HG03095 (cell line): ENCODE data around the gene C1QL2.

Experiments
- ATAC-seq: cut with Tn5 transposase; IDR thresholded peaks from one replicate; pipeline ENCODE4 v1.9.1; 2021; ENCODE audit warnings: moderate library complexity; ENCODE audit not compliant: unreplicated experiment

Gene C1QL2

DNA sequence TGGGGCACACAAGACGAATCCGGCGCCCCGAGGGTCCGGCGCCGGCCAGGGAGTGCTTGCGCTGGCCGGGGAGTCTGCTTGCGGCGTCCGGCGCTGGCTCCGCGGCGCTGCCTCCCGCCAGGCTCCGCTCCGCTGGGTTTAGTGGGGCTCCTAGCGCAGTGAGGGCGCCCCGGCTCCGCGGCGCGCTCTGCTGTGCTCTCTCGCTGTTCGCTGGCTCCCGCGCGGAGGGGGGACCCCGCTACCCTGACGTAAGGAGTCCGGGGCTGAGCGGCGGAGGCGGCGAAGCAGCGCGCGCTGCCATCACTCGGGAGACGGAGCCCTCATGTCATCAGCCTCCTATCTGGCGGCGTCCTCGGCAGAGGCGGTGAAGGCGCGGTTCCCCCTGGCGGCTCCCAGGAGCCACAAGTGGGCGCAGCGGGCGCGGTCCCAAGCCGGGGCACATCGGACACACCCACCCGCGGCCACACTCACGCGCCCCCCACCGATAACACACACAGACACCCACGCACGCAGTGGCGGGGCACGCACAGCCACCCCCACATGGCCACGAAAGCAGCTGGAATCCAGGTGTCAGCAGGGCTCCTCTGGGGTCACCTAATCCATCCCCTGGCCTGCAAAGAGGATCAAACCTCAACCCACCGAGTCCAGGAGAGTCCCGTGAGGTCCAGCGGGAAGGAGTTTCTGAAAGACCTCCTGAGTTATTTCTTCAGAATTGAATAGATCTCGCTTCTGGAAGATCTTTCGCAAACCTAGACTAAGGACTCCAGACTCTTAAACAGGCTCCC is at the start of gene C1QL2:
Gene C1QL2 (minus strand): TSS at position 189 of the 785 bp plus-strand sequence. CDS start 482 bp downstream, outside the sequence.
- no peak for ATAC-seq

DNA sequence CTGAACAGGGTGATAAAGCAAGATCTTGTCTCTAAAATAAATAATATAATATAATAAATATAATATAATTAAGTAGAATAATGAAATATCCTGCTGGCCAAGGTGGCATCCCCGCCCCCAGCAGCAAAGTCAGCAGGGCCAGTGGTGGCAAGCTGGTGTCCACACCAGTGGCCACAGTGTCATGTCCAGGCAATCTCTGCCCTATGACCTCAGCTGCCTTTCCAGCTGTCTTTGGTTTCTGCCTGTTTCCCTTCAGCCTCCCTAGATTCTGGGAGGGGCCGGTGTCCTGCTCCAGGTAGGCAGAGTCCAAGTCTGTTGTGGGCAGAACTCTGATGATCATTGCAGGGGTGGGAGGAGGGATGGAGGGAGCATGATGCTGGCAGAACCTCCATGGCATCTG is 48.9 kb upstream of the C1QL2 start:
- ATAC-seq: no peak

DNA sequence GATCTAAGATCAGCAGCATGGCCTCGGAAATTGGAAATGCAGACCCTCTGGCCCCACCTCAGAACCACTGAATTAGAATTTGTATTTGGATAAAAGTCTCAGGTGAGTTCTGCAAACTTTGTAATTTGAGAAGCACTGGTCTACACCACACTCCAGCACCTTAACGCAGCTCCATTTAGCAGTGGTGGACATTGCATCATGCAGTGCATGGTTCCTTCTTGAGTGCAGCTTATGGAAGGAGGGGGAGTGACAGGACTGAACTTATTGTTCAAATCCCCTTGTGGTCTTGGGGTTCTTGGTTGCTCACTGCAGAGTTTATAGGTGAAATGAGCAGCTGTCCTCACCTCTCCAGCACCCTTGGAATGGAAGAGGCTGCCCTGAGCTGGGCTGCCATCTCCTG is 47.6 kb upstream of the C1QL2 start:
- ATAC-seq: no peak

DNA sequence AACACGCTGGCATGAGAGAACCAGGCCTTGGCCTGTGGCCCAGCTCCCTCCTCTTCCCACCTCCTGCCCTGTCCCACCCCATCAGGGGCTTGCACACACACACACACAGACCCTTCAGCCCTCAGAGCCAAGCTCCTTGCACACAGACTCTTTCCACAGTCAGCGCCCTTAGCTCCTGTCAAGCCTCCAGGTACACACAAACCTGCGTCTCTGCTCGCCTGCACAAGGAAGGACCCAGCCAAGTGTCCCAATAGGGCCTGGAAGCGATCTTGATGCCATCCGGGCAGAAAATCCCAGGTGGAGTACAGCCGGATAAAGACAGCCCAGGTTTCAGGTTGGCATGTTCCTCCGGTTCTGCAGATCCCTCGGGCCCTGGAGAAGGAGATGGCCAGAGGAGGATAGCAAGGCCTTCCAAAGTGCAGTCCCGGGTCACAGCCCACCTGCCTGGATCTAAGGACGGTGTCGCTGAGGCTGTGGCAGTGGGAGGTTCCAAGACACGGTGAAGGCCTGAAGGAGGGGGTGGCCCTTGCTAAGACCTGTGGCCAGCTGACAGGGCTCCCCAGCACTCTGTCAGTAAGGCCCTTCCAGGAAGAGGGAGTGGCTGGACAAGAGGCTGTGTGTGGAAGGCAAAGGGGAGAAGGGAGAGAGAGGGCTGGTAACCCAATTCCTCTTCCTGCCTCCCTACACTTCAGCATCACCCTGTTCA is 46.6 kb upstream of the C1QL2 start:
- no peak for ATAC-seq

DNA sequence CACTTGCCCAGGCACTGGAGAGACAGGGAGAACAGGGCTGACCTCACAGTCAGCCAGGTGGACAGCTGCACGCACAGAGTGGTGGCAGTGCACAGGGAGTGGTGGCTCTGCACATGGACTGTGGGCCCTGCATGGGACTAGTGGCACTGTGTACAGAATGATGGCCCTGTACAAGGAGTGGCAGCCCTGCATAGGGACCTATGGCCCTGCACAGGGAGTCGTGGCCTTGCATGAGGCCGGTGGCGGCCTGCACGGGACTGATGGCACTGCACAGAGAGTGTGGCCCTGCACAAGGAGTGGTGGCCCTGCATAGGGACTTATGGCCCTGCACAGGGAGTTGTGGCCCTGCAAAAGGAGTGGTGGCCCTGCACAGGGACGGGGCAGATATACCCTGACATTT is 46.0 kb upstream of the C1QL2 start:
- ATAC-seq: no peak

GRCh38 chr2:119202610-119203310 is 44.2 kb upstream of the C1QL2 start:
- ATAC-seq: no peak

DNA sequence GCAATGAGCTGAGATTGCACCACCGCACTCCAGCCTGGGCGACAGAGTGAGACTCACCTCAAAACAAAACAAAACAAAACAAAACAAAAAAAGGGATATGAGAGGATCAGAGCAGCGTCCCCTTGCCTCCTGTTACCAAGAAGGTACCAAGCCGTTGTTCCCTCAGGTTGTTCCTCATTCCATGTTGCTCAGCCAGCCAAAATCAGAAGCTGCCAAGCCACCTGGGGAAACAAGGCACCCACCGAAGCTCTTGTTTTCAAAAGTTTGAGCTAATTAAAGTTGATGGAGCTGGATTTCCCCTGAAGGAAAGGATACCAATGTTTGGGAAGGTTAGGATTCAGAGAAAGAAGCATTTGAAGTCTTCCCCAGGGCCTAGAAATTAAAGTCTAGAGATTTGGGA is 43.3 kb upstream of the C1QL2 start:
- no peak for ATAC-seq

DNA sequence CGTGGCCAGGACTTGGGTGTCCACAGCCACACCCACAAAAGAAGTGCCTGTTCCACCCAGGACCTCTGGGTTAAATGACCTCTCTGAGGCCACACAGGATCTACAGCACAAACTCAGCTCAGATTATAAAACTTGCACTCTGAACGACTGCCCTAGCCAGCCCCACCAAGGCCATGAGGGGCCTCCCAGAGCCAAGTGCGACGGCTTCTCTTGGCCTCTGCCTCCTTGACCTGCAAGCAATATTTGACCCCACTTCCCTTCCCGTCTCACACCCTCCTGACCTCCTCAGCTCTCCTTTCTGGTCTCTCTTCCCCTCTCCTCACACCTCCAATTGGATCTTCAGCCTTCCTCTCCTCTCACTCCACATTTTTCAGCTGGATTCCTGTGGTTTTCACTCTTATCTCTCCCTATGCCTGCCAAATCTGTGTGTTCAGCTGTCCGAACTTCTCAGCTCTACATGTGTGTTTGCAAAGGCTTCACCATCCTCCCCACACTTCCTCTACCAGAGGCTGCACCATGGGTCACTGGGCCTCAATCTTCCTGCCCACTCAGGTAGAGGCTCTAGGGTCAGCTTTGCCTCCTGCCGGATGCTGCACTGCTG is 39.8 kb upstream of the C1QL2 start:
- ATAC-seq: no peak

GRCh38 chr2:119197529-119198239 is 39.1 kb upstream of the C1QL2 start:
- no peak for ATAC-seq

- no peak for ATAC-seq
Measured at GRCh38 chr2:119197126-119197405, 38.5 kb upstream of the C1QL2 start.

DNA sequence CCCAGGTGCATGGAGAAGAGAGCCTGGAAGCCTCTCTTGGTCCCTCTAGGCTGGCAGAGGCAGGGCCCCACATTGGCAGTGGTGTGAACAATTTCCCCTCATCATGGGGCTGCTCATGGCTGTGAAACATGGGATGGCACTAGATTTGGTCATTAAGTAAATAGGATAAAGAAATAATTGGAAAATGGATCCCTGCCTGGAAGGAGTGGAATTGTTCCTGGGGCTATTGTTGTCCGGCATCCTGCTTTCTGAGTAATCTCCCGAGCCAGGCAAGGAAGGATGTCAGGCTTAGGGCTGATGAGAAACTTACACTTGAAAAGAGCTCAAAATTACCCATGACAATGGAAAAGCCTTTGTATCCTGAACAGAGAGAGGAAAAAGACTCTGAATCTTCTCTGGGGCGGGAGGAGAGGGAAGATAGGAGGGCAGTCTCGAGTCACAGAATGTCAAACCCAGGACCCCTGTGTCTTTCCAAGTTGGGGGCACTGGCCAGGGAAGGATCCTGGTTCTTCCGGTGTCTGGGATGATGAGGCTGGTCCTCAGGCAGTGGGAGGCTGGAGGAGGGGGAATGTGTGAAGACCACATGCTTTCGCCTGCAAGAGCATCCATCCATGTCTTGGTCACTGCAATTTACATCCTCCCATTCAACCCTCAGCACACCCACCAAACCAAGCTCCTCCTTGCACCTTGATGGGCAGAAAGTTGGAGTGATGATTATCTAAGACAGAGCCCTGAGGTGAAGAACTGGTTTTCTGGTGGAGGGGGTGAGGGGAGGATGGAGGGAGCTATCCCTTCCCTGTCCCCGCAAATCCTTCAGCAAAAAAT is 38.0 kb upstream of the C1QL2 start:
- ATAC-seq: no peak

- no peak for ATAC-seq
Measured at GRCh38 chr2:119195887-119196286, 37.3 kb upstream of the C1QL2 start.

DNA sequence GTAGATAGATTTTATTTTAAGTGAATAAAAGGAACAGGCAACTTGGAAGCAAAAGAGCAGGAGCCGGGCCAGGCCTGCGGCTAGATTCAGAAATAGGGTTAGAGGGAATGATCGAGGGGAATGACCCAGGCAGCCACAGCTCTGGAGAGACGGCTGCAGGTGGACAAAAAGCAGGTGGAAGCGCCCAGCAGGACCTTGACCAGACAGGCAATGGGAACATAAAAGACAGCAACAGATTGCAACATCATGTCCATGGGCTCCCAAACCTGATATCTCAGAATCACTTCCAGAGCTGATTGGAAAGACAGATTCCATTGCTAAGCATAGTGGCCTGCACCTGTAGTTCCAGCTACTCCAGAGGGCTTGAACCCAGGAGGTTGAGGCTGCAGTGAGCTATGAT is 36.5 kb upstream of the C1QL2 start:
- no peak for ATAC-seq

DNA sequence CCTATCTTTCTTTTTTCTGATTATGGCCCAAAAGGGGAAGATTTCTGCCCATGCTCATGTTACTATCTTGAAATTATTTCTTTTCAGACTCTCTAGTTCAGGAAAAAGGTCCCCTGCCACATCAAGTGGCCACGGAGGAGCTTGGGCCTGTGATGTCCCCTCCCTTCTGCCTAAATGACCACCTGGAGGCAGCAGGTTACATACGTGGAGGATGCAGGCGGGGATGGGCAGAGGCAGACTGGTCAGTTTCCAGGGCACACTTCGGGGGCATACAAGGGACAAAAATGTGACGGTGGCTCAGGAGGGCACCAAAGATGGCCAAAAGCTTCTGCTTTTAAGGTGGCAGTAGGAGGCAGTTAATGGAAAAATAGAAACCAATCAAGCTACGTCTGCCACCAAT is 34.3 kb upstream of the C1QL2 start:
- no peak for ATAC-seq

GRCh38 chr2:119190321-119191111 is 32.0 kb upstream of the C1QL2 start:
- no peak for ATAC-seq

GRCh38 chr2:119184512-119184911 is 26.0 kb upstream of the C1QL2 start:
- no peak for ATAC-seq

GRCh38 chr2:119181791-119182445 is 23.4 kb upstream of the C1QL2 start:
- ATAC-seq: no peak

DNA sequence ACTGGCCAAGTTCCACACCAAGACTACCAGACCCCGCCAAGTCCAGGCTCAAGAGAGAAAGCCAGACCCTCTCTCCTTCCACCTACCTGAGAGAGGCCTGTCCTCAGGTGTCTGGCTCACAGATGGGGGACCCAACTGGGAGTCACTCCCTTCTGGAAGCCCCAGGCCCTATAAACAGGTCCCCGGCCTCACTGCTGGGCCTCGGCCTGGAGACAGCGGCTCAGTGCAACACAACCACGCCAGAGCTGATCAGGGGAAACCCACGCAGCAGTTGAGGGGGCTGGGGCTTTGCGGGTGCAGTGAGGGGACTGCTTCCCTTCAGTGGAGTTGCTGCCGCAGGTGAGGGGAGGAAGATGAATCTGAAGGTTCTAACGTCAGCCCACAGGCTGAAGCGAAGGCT is 22.8 kb upstream of the C1QL2 start:
- ATAC-seq: no peak

GRCh38 chr2:119180892-119181291 is 22.3 kb upstream of the C1QL2 start:
- no peak for ATAC-seq
